Testis (tissue), 2 donors: ENCODE data around the gene TMEM106B.

Experiments used
- POLR2A ChIP-seq: fragments of 450-650 bp; IDR thresholded peaks from one replicate; pipeline ENCODE4 v1.6.1; 2017; ENCODE audit warnings: antibody characterized with exemption, mild to moderate bottlenecking, moderate library complexity
- TF ChIP-seq, protein P1 (sequence below), 3 experiments: fragments of 450-650 bp in 2 of 3; fragments of 200-600 bp in 1 of 3; sonication (generic) in 1 of 3; IDR thresholded peaks; one replicate each; pipeline ENCODE4 v1.5.1; 2016 to 2019; ENCODE audit warnings: antibody characterized with exemption in 3 of 3, mild to moderate bottlenecking in 2 of 3, moderate library complexity in 1 of 3

DNA sequence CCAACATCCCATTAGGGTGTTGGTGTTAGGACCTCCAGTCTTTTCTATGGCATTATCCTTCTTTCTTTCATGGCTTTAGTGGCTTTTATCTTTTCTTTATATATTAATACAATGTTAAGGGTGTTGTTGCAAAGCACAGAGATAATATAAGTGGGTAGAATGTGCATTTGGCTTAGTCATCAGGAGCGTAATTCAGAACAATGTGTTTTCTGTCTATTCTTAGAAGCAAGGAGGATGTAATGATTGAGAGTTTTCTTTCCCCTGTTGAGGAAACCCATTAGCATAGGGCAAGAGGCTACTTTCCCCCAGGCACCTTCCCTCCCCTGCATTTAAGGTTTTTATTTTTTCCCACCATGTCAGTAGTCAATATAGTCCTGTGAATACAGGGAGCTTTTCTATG is 79.7 kb downstream of the TMEM106B start:
- TF ChIP-seq, protein P1, sequence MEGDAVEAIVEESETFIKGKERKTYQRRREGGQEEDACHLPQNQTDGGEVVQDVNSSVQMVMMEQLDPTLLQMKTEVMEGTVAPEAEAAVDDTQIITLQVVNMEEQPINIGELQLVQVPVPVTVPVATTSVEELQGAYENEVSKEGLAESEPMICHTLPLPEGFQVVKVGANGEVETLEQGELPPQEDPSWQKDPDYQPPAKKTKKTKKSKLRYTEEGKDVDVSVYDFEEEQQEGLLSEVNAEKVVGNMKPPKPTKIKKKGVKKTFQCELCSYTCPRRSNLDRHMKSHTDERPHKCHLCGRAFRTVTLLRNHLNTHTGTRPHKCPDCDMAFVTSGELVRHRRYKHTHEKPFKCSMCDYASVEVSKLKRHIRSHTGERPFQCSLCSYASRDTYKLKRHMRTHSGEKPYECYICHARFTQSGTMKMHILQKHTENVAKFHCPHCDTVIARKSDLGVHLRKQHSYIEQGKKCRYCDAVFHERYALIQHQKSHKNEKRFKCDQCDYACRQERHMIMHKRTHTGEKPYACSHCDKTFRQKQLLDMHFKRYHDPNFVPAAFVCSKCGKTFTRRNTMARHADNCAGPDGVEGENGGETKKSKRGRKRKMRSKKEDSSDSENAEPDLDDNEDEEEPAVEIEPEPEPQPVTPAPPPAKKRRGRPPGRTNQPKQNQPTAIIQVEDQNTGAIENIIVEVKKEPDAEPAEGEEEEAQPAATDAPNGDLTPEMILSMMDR (IDR thresholded peaks at IDR 0.05), result no peak
- no peak for TF ChIP-seq POLR2A
